ENCODE results near the gene DAPK1. TPM values are rescaled to one million over a fixed set of nuclear protein-coding genes. Genes with fewer than 3 reads are reported as not detected.

Gene DAPK1
- total RNA-seq, 2 experiments from 2014 or later: 3.9 to 5.6 TPM

- Mint-ChIP-seq H3K36me3 (ENCODE audit: low read depth) (no peaks in the 10 kb centered on the region), H3K9me3 (ENCODE audit: low read depth) (peaks cover 2% of the 10 kb centered on the region), H3K4me3 (no peak overlapping the region), H3K4me1 (no peaks in the 10 kb centered on the region), H3K27me3 (peaks cover 3% of the 10 kb centered on the region), H3K27ac (no peak overlapping the region)
- ATAC-seq (no peak), DNase-seq (no peak)
- CTCF ChIA-PET: no interaction called here
- POLR2A ChIA-PET: no interaction called here
- intact Hi-C loops (cut with DNase I, micrococcal nuclease): no loop called here
These were observed 124.4 kb downstream of the DAPK1 start for GRCh38 chr9:87622098-87622497.

- ATAC-seq (no peak), DNase-seq (no peak)
- ChIA-PET CTCF (no interaction called here), POLR2A (no interaction called here)
- H3K27me3 Mint-ChIP-seq: peaks cover 3% of the 10 kb centered on the region
- peaks cover 2% of the 10 kb centered on the region for H3K9me3 Mint-ChIP-seq (ENCODE audit: low read depth)
- H3K4me3 Mint-ChIP-seq: no peak overlapping the region
- H3K36me3 Mint-ChIP-seq (ENCODE audit: low read depth): no peaks in the 10 kb centered on the region
- intact Hi-C loops (cut with DNase I, micrococcal nuclease): no loop called here
- H3K27ac Mint-ChIP-seq: no peak overlapping the region
- no peaks in the 10 kb centered on the region for H3K4me1 Mint-ChIP-seq
These were observed 125.3 kb downstream of the DAPK1 start for GRCh38 chr9:87622923-87623322.

GRCh38 chr9:87628346-87628745 lies 130.7 kb downstream of the DAPK1 start:
- H3K4me1 Mint-ChIP-seq: no peaks in the 10 kb centered on the region
- H3K27me3 Mint-ChIP-seq: no peaks in the 10 kb centered on the region
- H3K36me3 Mint-ChIP-seq (ENCODE audit: low read depth): no peaks in the 10 kb centered on the region
- H3K27ac Mint-ChIP-seq: no peak overlapping the region
- no peak overlapping the region for H3K4me3 Mint-ChIP-seq
- no peak for ATAC-seq
- H3K9me3 Mint-ChIP-seq (ENCODE audit: low read depth): peaks cover 2% of the 10 kb centered on the region
- CTCF ChIA-PET: no interaction called here
- DNase-seq: no peak
- intact Hi-C loops (cut with DNase I, micrococcal nuclease): no loop called here
- POLR2A ChIA-PET: no interaction called here

GRCh38 chr9:87629104-87629503 lies 131.4 kb downstream of the DAPK1 start:
- intact Hi-C loops (cut with DNase I, micrococcal nuclease): no loop called here
- POLR2A ChIA-PET: no interaction called here
- DNase-seq (no peak), ATAC-seq (no peak)
- Mint-ChIP-seq H3K36me3 (ENCODE audit: low read depth) (no peaks in the 10 kb centered on the region), H3K4me1 (no peaks in the 10 kb centered on the region), H3K9me3 (ENCODE audit: low read depth) (peaks cover 2% of the 10 kb centered on the region), H3K27ac (no peak overlapping the region), H3K4me3 (no peak overlapping the region), H3K27me3 (no peaks in the 10 kb centered on the region)
- CTCF ChIA-PET: no interaction called here

GRCh38 chr9:87630266-87630665 lies 132.6 kb downstream of the DAPK1 start:
- POLR2A ChIA-PET: no interaction called here
- Mint-ChIP-seq H3K27me3 (no peaks in the 10 kb centered on the region), H3K27ac (no peak overlapping the region), H3K4me1 (no peaks in the 10 kb centered on the region), H3K9me3 (ENCODE audit: low read depth) (no peaks in the 10 kb centered on the region), H3K4me3 (no peak overlapping the region), H3K36me3 (ENCODE audit: low read depth) (no peaks in the 10 kb centered on the region)
- ATAC-seq: no peak
- intact Hi-C loops (cut with DNase I, micrococcal nuclease): no loop called here
- CTCF ChIA-PET: interaction anchor here (0.5 to 0.7 kb wide), 2 partner anchors 238 to 862 kb away, joined by 3 read pairs; no protein-coding TSS in a partner anchor
- no peak for DNase-seq

DNA sequence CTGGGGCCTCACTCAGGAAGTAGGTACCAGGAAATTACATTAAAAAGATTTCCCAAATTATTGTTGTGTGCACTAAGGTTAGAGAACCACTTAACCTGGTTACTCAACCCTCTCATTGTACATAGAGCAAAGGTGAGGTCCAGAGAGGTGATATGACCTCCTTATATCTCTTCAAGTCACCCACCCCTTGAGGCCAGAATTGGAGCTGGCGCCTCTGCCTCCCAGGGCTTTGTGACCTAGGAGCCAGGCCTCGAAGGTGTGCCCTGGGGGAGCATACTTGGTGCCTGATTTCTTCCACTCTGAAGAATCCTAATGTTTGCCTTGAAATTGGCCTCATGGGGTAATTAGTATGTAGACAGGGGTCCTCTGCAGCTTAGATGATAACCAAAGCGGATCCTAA lies 133.2 kb downstream of the DAPK1 start:
- CTCF ChIA-PET: interaction anchor here (0.7 kb wide), 1 partner anchor 863 kb away, joined by 3 read pairs; no protein-coding TSS in a partner anchor
- H3K27me3 Mint-ChIP-seq: no peaks in the 10 kb centered on the region
- no peak for DNase-seq

DNA sequence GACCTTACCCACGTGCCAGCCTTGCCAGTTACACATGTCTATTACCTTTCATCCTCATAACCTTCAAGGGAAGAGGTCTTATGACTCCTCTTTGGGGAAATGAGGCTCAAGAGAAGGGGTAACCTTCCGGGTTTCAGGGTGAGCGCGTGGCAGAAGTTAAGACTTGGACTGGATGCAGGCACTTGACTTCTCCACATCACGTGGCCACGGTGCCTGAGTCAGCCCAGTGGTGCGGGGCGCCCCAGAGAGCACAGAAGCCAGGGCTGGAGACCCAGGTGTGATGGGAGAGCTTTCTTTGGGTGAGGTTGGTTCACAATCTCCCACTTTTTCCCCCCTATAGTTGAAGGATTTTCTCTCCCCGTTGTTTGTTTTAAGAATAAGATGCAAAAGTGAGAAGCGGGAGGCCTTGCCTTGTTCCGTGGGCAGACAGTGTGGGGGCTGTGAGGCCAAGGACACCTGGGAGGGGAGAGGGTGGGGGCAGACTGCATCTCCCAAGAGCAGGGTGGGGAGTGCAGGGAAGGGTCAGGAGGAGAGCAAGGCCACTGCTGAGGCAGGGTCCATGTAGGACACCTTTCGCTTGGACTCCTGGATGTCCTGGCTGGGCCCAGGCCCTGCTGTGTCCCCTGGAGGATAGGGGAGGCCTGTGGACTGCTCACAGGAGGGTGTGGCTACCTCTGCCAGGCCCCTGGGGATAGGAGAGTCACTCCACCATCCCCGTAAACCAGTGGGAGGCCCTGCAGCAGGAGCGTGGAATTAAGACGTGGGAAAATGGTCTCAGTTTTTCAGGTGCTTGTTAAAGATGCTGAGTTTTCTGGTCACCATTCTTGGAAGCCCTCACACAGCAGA lies 138.2 kb downstream of the DAPK1 start:
- H3K9me3 Mint-ChIP-seq (ENCODE audit: low read depth): no peaks in the 10 kb centered on the region
- H3K27ac Mint-ChIP-seq: no peak overlapping the region
- ChIA-PET CTCF (interaction anchor here (1.1 kb wide), 1 partner anchor 33 kb away, joined by 3 read pairs; no protein-coding TSS in a partner anchor), POLR2A (no interaction called here)
- intact Hi-C loops (cut with DNase I, micrococcal nuclease): no loop called here
- DNase-seq: no peak
- no peak for ATAC-seq
- H3K4me1 Mint-ChIP-seq: no peaks in the 10 kb centered on the region
- H3K27me3 Mint-ChIP-seq: no peaks in the 10 kb centered on the region
- no peak overlapping the region for H3K4me3 Mint-ChIP-seq
- no peaks in the 10 kb centered on the region for H3K36me3 Mint-ChIP-seq (ENCODE audit: low read depth)

More for the DNA sequence above, 133.2 kb downstream of the DAPK1 start:
- Mint-ChIP-seq H3K36me3 (ENCODE audit: low read depth) (no peaks in the 10 kb centered on the region), H3K9me3 (ENCODE audit: low read depth) (no peaks in the 10 kb centered on the region), H3K27ac (no peak overlapping the region), H3K4me3 (no peak overlapping the region), H3K4me1 (no peaks in the 10 kb centered on the region)
- no peak for ATAC-seq
- POLR2A ChIA-PET: no interaction called here
- intact Hi-C loops (cut with DNase I, micrococcal nuclease): no loop called here

- no peak for ATAC-seq
- peaks cover 7% of the 10 kb centered on the region for H3K4me1 Mint-ChIP-seq
- ChIA-PET POLR2A (no interaction called here), CTCF (interaction anchor here (1.6 kb wide), 1 partner anchor 11 kb away, joined by 4 read pairs; no protein-coding TSS in a partner anchor)
- H3K27ac Mint-ChIP-seq: no peak overlapping the region
- no peaks in the 10 kb centered on the region for H3K9me3 Mint-ChIP-seq (ENCODE audit: low read depth)
- intact Hi-C loops (cut with DNase I, micrococcal nuclease): no loop called here
- H3K36me3 Mint-ChIP-seq (ENCODE audit: low read depth): no peaks in the 10 kb centered on the region
- no peak overlapping the region for H3K4me3 Mint-ChIP-seq
- no peaks in the 10 kb centered on the region for H3K27me3 Mint-ChIP-seq
- no peak for DNase-seq
These were observed 140.6 kb downstream of the DAPK1 start for GRCh38 chr9:87638292-87638691.

GRCh38 chr9:87639949-87640348 lies 142.3 kb downstream of the DAPK1 start:
- no peak overlapping the region for H3K27ac Mint-ChIP-seq
- ATAC-seq (no peak), DNase-seq (no peak)
- intact Hi-C loops (cut with DNase I, micrococcal nuclease): no loop called here
- ChIA-PET CTCF (no interaction called here), POLR2A (no interaction called here)
- peaks cover 2% of the 10 kb centered on the region for H3K27me3 Mint-ChIP-seq
- no peaks in the 10 kb centered on the region for H3K9me3 Mint-ChIP-seq (ENCODE audit: low read depth)
- no peak overlapping the region for H3K4me3 Mint-ChIP-seq
- peaks cover 7% of the 10 kb centered on the region for H3K4me1 Mint-ChIP-seq
- no peaks in the 10 kb centered on the region for H3K36me3 Mint-ChIP-seq (ENCODE audit: low read depth)

- H3K27me3 Mint-ChIP-seq: peaks cover 2% of the 10 kb centered on the region
- ATAC-seq (no peak), DNase-seq (no peak)
- no peak overlapping the region for H3K4me3 Mint-ChIP-seq
- intact Hi-C loops (cut with DNase I, micrococcal nuclease): no loop called here
- H3K9me3 Mint-ChIP-seq (ENCODE audit: low read depth): no peaks in the 10 kb centered on the region
- peaks cover 7% of the 10 kb centered on the region for H3K4me1 Mint-ChIP-seq
- ChIA-PET POLR2A (no interaction called here), CTCF (no interaction called here)
- no peaks in the 10 kb centered on the region for H3K36me3 Mint-ChIP-seq (ENCODE audit: low read depth)
- H3K27ac Mint-ChIP-seq: no peak overlapping the region
These were observed 142.7 kb downstream of the DAPK1 start for GRCh38 chr9:87640385-87640795.

GRCh38 chr9:87641067-87641466 lies 143.4 kb downstream of the DAPK1 start:
- ChIA-PET POLR2A (no interaction called here), CTCF (interaction anchor here (0.6 kb wide), 1 partner anchor 1232 kb away, joined by 4 read pairs; no protein-coding TSS in a partner anchor)
- Mint-ChIP-seq H3K4me3 (no peak overlapping the region), H3K27me3 (peaks cover 2% of the 10 kb centered on the region), H3K9me3 (ENCODE audit: low read depth) (no peaks in the 10 kb centered on the region), H3K36me3 (ENCODE audit: low read depth) (no peaks in the 10 kb centered on the region), H3K27ac (no peak overlapping the region), H3K4me1 (peaks cover 7% of the 10 kb centered on the region)
- intact Hi-C loops (cut with DNase I, micrococcal nuclease): no loop called here
- ATAC-seq (no peak), DNase-seq (no peak)

GRCh38 chr9:87642330-87643106 lies 144.9 kb downstream of the DAPK1 start:
- no peaks in the 10 kb centered on the region for H3K36me3 Mint-ChIP-seq (ENCODE audit: low read depth)
- ATAC-seq (no peak), DNase-seq (no peak)
- ChIA-PET CTCF (interaction anchor here (0.7 kb wide), 1 partner anchor 295 kb away, joined by 3 read pairs; no protein-coding TSS in a partner anchor), POLR2A (no interaction called here)
- H3K9me3 Mint-ChIP-seq (ENCODE audit: low read depth): no peaks in the 10 kb centered on the region
- H3K27ac Mint-ChIP-seq: no peak overlapping the region
- H3K4me1 Mint-ChIP-seq: peaks cover 7% of the 10 kb centered on the region
- H3K4me3 Mint-ChIP-seq: no peak overlapping the region
- intact Hi-C loops (cut with DNase I, micrococcal nuclease): no loop called here
- peaks cover 2% of the 10 kb centered on the region for H3K27me3 Mint-ChIP-seq

Measured in activated CD4-positive, alpha-beta T cell treated with anti-CD3 and anti-CD28 coated beads for 36 hours (primary cell).